Measurements from ENCODE around the gene MBLAC1. TPM values are rescaled to one million over a fixed set of nuclear protein-coding genes. Genes with fewer than 3 reads are reported as not detected.

Gene MBLAC1
- total and polyA plus RNA-seq, 2 of the 4 experiments (the other 2 are of a cell fraction) = 0.72 to 1.4 TPM

DNA sequence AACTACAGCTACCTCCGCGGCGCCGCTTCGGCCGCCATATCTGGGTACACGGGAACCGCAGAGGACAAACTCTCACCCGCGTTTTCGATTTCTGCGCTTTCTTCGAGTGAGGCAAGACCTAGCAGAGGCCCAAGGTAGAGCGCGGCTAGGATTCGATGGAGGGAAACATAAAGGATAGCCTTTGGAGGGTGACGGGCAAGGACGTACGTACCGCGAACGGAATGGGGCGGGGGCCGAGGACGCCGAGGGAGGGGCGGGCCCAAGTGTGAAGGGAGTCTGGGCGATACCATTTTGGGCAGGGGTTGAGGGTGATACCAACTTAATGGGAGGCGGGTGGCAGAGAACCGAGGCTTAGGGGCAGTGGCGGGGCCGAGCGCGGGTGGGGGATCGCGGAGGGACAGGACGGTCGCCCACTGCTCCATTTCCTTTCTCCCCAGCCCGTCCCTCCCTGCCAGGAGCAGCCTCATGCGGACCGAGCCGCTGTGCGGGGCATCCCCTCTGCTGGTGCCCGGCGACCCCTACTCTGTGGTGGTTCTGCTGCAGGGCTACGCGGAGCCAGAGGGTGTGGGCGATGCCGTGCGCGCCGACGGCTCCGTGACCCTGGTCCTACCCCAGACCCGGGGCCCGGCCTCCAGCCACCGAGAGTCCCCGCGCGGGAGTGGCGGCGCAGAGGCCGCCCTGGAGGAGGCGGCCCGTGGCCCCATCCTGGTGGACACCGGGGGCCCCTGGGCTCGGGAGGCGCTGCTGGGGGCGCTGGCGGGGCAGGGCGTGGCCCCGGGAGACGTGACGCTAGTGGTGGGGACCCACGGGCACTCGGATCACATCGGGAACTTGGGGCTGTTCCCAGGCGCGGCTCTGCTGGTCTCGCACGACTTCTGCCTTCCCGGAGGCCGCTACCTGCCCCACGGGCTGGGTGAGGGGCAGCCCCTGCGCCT is at the start of gene MBLAC1 (continued):
- TF ChIP-seq MAZ (IDR thresholded peaks at IDR 0.05; ENCODE audit: borderline replicate concordance, low read depth, low read length) (peak; percentile 95), CEBPB (IDR thresholded peaks at IDR 0.05; ENCODE audit: low read depth, low read length) (no peak), POLR2A (IDR thresholded peaks at IDR 0.05; ENCODE audit: low read depth, low read length) (peak; percentile 79)
- TF ChIP-seq, protein P1, sequence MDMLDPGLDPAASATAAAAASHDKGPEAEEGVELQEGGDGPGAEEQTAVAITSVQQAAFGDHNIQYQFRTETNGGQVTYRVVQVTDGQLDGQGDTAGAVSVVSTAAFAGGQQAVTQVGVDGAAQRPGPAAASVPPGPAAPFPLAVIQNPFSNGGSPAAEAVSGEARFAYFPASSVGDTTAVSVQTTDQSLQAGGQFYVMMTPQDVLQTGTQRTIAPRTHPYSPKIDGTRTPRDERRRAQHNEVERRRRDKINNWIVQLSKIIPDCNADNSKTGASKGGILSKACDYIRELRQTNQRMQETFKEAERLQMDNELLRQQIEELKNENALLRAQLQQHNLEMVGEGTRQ (IDR thresholded peaks at IDR 0.05; ENCODE audit: low read depth, low read length) = no peak

DNA sequence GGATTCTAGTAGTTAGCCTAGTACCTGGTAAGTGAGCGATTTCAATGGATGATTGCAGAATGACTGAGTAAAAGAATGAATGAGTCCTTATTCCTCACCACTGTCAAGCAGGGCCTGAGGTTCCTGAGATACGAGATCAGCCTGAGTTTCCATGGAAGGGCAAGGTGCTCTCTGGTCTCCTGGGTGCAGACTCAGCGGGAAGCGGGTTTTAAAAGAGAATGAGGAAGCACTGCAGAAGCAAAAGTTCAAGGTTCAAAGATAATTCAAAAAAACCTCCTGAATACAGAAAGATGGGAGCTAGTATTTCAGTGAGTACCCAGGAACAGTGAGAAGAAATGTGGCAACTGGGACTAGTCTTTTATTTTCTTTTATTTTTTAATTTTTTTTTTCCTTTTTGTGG is 49.6 kb upstream of the MBLAC1 start:
- BruUV-seq (replicated peaks) = no TSS peak
- H2BK15ac ChIP-seq (ENCODE audit: low read depth, low read length) = no peak overlapping the region
- no peak overlapping the region for H2AFZ ChIP-seq (replicated peaks; ENCODE audit: low read length, poor library complexity)
- no CpG with 5 or more reads among the region's 4 CpGs for WGBS, 2 experiments (ENCODE audit: extremely low coverage in 2 of 2, insufficient read length in 1 of 2)
- POLR2A ChIA-PET (ENCODE audit: unreplicated experiment) = no interaction called here
- no peak overlapping the region for H2BK20ac ChIP-seq (ENCODE audit: low read depth, low read length)
- H3K23ac ChIP-seq (ENCODE audit: low read depth, low read length) = no peak overlapping the region
- no peaks in the 10 kb centered on the region for H3K27me3 ChIP-seq (ENCODE audit: control insufficient read depth, insufficient read depth, low read length)
- DNase-seq = no peak
- peaks cover 38% of the 10 kb centered on the region for H3K9me3 ChIP-seq (ENCODE audit: control insufficient read depth, insufficient read depth, low read length)
- H2BK120ac ChIP-seq (ENCODE audit: low read depth, low read length) = no peak overlapping the region
- H2BK5ac ChIP-seq (ENCODE audit: low read depth, low read length, poor library complexity, severe bottlenecking) = no peak overlapping the region
- H4K8ac ChIP-seq (ENCODE audit: low read depth in 2 of 2, low read length in 2 of 2) = no peak overlapping the region
- H3K18ac ChIP-seq (ENCODE audit: low read depth, low read length) = no peak overlapping the region
- H2AK9ac ChIP-seq (replicated peaks; ENCODE audit: low read depth, low read length, poor library complexity) = no peak overlapping the region
- peaks cover 3% of the 10 kb centered on the region; the same call in 1 of the 2 replicates for H3K4me1 ChIP-seq (ENCODE audit: control insufficient read depth, insufficient read depth, low read length)
- no peak overlapping the region for H3K4me3 ChIP-seq (ENCODE audit: insufficient read depth, low read depth, low read length)
- intact Hi-C loops (cut with micrococcal nuclease) = no loop called here
- H4K20me1 ChIP-seq (ENCODE audit: insufficient read depth, low read length) = peaks cover 21% of the 10 kb centered on the region
- no peak overlapping the region for H2AK5ac ChIP-seq (ENCODE audit: low read depth, low read length)
- in situ Hi-C loops (cut with MboI; ENCODE audit: low sequenced_read_pairs) = no loop called here
- H3K14ac ChIP-seq (replicated peaks; ENCODE audit: low read depth, low read length) = no peak overlapping the region
- ATAC-seq (ENCODE audit: low read depth) = no peak
- H3K9ac ChIP-seq (ENCODE audit: low read depth, low read length) = no peak overlapping the region
- CTCF ChIA-PET = no interaction called here
- H3K4ac ChIP-seq (ENCODE audit: low read depth, low read length) = no peak overlapping the region
- H3K4me2 ChIP-seq (ENCODE audit: low read depth, low read length) = no peak overlapping the region
- H3K79me1 ChIP-seq (ENCODE audit: low read depth in 1 of 2, low read length in 2 of 2) = peaks cover 17 to 57% of the 10 kb centered on the region in 2 experiments
- dilution Hi-C loops (cut with HindIII; ENCODE audit: low sequenced_read_pairs, unreplicated experiment) = no loop called here
- H4K91ac ChIP-seq (ENCODE audit: insufficient read depth, low read depth, low read length) = no peak overlapping the region
- H3K27ac ChIP-seq (ENCODE audit: insufficient read depth, low read length) = no peak overlapping the region
- H4K5ac ChIP-seq (ENCODE audit: low read depth, low read length) = no peak overlapping the region
- peaks cover 5% of the 10 kb centered on the region for H3K9me1 ChIP-seq (ENCODE audit: insufficient read depth, low read length)
- H3K36me3 ChIP-seq (ENCODE audit: control insufficient read depth, insufficient read depth, low read length) = peaks cover 67% of the 10 kb centered on the region
- no peak overlapping the region for H3K56ac ChIP-seq (ENCODE audit: extremely low read depth, insufficient read depth, low read length)
- no peak for TF ChIP-seq NFE2L2 (IDR thresholded peaks at IDR 0.05; ENCODE audit: low read depth, low read length)
- TF ChIP-seq, protein P2, sequence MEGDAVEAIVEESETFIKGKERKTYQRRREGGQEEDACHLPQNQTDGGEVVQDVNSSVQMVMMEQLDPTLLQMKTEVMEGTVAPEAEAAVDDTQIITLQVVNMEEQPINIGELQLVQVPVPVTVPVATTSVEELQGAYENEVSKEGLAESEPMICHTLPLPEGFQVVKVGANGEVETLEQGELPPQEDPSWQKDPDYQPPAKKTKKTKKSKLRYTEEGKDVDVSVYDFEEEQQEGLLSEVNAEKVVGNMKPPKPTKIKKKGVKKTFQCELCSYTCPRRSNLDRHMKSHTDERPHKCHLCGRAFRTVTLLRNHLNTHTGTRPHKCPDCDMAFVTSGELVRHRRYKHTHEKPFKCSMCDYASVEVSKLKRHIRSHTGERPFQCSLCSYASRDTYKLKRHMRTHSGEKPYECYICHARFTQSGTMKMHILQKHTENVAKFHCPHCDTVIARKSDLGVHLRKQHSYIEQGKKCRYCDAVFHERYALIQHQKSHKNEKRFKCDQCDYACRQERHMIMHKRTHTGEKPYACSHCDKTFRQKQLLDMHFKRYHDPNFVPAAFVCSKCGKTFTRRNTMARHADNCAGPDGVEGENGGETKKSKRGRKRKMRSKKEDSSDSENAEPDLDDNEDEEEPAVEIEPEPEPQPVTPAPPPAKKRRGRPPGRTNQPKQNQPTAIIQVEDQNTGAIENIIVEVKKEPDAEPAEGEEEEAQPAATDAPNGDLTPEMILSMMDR (conservative IDR thresholded peaks at IDR 0.05; ENCODE audit: low read depth, low read length) = no peak
- TF ChIP-seq MXI1 (IDR thresholded peaks at IDR 0.05; ENCODE audit: borderline replicate concordance, low read depth, low read length) = no peak
- TF ChIP-seq BHLHE40 (IDR thresholded peaks at IDR 0.05; ENCODE audit: low read depth, low read length) = no peak
- TF ChIP-seq POLR2A (IDR thresholded peaks at IDR 0.05; ENCODE audit: low read depth, low read length) = no peak
- no peak for TF ChIP-seq CHD1 (IDR thresholded peaks at IDR 0.05; ENCODE audit: low read depth, low read length)
- TF ChIP-seq, protein P1 (IDR thresholded peaks at IDR 0.05; ENCODE audit: low read depth, low read length) = no peak
- TF ChIP-seq RFX5 (IDR thresholded peaks at IDR 0.05; ENCODE audit: low read depth, low read length) = no peak
